Measurements from ENCODE around the gene TMEM95. TPM values are rescaled to one million over a fixed set of nuclear protein-coding genes. Genes with fewer than 3 reads are reported as not detected.
A peak's percentile ranks its signal among the peaks of the same experiment; 100 is the strongest.

The TMEM95 gene
- total and polyA plus RNA-seq, 2 of the 8 experiments (the other 6 are each of a cell fraction or from before 2014, with no cell fraction given), result not detected

DNA sequence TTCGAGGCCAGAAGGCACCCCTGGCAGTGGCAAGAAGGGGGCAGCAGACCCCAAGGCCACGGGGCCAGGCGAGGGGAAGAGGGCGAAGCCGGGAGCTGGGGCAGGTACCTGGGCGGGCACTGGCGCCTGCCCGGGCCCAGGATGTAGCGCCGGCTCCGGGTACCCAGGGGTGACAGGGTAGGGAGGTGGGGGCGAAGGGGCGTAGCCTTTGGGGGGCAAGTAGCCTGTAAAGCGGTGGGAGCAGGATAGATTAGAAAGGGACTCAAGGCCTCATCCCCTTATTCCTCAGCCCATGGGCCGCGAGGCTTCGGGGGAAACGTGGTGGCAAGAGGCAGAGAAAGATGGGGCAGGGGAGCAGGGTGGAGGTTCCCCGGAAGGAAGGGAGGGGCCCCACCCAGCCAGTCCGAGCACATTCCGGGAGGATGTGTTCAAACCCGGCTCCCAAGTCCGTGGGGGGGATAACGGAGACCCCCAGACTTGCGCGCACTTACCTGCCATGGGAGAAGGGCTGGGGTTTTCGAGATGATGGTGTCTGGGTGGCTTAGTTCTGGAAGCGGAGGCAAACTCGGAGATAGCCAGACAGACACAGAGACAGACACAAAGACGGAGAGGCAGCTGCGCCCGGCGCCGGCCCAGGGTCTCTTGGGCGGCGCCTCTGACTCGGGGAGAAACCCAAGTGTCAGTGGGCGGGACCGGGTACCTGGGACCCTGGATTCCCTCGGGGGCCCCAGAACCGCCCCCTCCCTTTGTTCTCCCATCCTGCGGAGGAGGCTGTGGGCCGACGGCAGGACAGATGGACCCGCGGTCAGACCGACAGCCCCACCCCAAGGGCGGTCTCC lies 38.9 kb downstream of the TMEM95 start (continued):
- no peak for TF ChIP-seq BRCA1 (IDR thresholded peaks at IDR 0.05; ENCODE audit: low read depth, low read length)
- no peak for TF ChIP-seq SP2 (IDR thresholded peaks at IDR 0.05; ENCODE audit: low read length)
- TF ChIP-seq CBX8 (IDR thresholded peaks at IDR 0.05; ENCODE audit: borderline replicate concordance, low read depth, low read length), result no peak
- TF ChIP-seq SIX5 (IDR thresholded peaks at IDR 0.05; ENCODE audit: low read depth, low read length), result no peak
- no peak for TF ChIP-seq CTBP2 (IDR thresholded peaks at IDR 0.05; ENCODE audit: borderline replicate concordance, insufficient read depth, insufficient read length, low read length)
- TF ChIP-seq, protein P1, sequence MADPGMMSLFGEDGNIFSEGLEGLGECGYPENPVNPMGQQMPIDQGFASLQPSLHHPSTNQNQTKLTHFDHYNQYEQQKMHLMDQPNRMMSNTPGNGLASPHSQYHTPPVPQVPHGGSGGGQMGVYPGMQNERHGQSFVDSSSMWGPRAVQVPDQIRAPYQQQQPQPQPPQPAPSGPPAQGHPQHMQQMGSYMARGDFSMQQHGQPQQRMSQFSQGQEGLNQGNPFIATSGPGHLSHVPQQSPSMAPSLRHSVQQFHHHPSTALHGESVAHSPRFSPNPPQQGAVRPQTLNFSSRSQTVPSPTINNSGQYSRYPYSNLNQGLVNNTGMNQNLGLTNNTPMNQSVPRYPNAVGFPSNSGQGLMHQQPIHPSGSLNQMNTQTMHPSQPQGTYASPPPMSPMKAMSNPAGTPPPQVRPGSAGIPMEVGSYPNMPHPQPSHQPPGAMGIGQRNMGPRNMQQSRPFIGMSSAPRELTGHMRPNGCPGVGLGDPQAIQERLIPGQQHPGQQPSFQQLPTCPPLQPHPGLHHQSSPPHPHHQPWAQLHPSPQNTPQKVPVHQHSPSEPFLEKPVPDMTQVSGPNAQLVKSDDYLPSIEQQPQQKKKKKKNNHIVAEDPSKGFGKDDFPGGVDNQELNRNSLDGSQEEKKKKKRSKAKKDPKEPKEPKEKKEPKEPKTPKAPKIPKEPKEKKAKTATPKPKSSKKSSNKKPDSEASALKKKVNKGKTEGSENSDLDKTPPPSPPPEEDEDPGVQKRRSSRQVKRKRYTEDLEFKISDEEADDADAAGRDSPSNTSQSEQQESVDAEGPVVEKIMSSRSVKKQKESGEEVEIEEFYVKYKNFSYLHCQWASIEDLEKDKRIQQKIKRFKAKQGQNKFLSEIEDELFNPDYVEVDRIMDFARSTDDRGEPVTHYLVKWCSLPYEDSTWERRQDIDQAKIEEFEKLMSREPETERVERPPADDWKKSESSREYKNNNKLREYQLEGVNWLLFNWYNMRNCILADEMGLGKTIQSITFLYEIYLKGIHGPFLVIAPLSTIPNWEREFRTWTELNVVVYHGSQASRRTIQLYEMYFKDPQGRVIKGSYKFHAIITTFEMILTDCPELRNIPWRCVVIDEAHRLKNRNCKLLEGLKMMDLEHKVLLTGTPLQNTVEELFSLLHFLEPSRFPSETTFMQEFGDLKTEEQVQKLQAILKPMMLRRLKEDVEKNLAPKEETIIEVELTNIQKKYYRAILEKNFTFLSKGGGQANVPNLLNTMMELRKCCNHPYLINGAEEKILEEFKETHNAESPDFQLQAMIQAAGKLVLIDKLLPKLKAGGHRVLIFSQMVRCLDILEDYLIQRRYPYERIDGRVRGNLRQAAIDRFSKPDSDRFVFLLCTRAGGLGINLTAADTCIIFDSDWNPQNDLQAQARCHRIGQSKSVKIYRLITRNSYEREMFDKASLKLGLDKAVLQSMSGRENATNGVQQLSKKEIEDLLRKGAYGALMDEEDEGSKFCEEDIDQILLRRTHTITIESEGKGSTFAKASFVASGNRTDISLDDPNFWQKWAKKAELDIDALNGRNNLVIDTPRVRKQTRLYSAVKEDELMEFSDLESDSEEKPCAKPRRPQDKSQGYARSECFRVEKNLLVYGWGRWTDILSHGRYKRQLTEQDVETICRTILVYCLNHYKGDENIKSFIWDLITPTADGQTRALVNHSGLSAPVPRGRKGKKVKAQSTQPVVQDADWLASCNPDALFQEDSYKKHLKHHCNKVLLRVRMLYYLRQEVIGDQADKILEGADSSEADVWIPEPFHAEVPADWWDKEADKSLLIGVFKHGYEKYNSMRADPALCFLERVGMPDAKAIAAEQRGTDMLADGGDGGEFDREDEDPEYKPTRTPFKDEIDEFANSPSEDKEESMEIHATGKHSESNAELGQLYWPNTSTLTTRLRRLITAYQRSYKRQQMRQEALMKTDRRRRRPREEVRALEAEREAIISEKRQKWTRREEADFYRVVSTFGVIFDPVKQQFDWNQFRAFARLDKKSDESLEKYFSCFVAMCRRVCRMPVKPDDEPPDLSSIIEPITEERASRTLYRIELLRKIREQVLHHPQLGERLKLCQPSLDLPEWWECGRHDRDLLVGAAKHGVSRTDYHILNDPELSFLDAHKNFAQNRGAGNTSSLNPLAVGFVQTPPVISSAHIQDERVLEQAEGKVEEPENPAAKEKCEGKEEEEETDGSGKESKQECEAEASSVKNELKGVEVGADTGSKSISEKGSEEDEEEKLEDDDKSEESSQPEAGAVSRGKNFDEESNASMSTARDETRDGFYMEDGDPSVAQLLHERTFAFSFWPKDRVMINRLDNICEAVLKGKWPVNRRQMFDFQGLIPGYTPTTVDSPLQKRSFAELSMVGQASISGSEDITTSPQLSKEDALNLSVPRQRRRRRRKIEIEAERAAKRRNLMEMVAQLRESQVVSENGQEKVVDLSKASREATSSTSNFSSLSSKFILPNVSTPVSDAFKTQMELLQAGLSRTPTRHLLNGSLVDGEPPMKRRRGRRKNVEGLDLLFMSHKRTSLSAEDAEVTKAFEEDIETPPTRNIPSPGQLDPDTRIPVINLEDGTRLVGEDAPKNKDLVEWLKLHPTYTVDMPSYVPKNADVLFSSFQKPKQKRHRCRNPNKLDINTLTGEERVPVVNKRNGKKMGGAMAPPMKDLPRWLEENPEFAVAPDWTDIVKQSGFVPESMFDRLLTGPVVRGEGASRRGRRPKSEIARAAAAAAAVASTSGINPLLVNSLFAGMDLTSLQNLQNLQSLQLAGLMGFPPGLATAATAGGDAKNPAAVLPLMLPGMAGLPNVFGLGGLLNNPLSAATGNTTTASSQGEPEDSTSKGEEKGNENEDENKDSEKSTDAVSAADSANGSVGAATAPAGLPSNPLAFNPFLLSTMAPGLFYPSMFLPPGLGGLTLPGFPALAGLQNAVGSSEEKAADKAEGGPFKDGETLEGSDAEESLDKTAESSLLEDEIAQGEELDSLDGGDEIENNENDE (IDR thresholded peaks at IDR 0.05; ENCODE audit: insufficient replicate concordance, low read length), result no peak
- no peak for TF ChIP-seq HDAC6 (IDR thresholded peaks at IDR 0.05; ENCODE audit: low read depth, low read length)
- peak in 1 of 2 experiments; percentile 55; a peak in 1 of 4 replicates for TF ChIP-seq HDAC2 (IDR thresholded peaks at IDR 0.05; ENCODE audit: borderline replicate concordance in 1 of 2, low read depth in 2 of 2, low read length in 2 of 2)
- TF ChIP-seq KDM4A (IDR thresholded peaks at IDR 0.05; ENCODE audit: low read depth, low read length, severe bottlenecking), result no peak

Measured in H1 (cell line).